Mesodermal cell (in vitro differentiated cells): ENCODE results near the gene CLIC2.

Experiments used
- H3K27ac ChIP-seq: 2 replicates; pipeline ENCODE4 v1.7.0; 2013; ENCODE audit warnings: mild to moderate bottlenecking, low read depth, low read length, moderate library complexity; ENCODE audit not compliant: severe bottlenecking
- H3K36me3 ChIP-seq: 2 replicates; pipeline ENCODE4 v1.7.1; 2013; ENCODE audit warnings: mild to moderate bottlenecking, low read length, moderate library complexity; ENCODE audit not compliant: control insufficient read depth, insufficient read depth
- H3K4me1 ChIP-seq: one replicate; pipeline ENCODE4 v1.7.1; 2013; ENCODE audit warnings: mild to moderate bottlenecking, low read length; ENCODE audit not compliant: insufficient read depth, control insufficient read depth, poor library complexity, severe bottlenecking
- H3K4me3 ChIP-seq: 2 replicates; pipeline ENCODE4 v1.7.0; 2013; ENCODE audit warnings: low read length, control low read depth, mild to moderate bottlenecking; ENCODE audit not compliant: insufficient read depth, poor library complexity, severe bottlenecking; ENCODE audit errors: extremely low read depth
- H3K9me3 ChIP-seq: 2 replicates; pipeline ENCODE4 v1.7.1; 2013; ENCODE audit warnings: mild to moderate bottlenecking, low read length, moderate library complexity; ENCODE audit not compliant: control insufficient read depth
- WGBS, 2 experiments: methylation state at CpG; one replicate each; pipeline ENCODE4 v1.1.5; 2013; ENCODE audit warnings: missing lambda C conversion rate in 2 of 2; ENCODE audit not compliant: insufficient coverage in 2 of 2; 5-methylcytosine and 5-hydroxymethylcytosine counted together

Gene CLIC2

GRCh38 chrX:155262970-155263754 lies 71.3 kb downstream of the CLIC2 start:
- no peak overlapping the region for H3K27ac ChIP-seq
- H3K36me3 ChIP-seq, result no peaks in the 10 kb centered on the region

DNA sequence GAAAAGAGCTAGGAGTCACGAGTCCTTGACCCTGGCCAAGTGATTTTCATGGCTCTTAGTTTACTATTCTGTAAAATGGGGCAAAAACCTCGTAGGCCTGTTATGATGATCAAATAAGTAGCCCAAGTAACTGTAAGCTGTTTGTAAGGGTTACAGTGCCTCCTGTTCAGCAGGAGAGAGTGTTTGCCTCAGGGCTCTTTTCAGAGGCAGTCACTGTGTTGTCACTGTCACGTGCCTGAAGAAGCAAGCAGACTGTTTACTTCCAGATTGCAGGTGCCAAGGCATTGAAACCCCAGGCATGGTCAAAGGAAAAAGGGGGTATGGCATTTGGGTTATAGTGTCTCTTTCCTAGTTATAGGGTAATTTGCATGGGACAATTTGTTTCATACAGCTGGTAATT lies 74.7 kb downstream of the CLIC2 start:
- WGBS, 2 experiments, result 86 to 100% methylated on average over 1 of the region's 3 CpGs
- H3K4me3 ChIP-seq, result no peak overlapping the region
- H3K4me1 ChIP-seq, result no peaks in the 10 kb centered on the region
- H3K9me3 ChIP-seq, result no peaks in the 10 kb centered on the region
- H3K27ac ChIP-seq, result no peak overlapping the region
- H3K36me3 ChIP-seq, result no peaks in the 10 kb centered on the region

More at GRCh38 chrX:155262970-155263754, 71.3 kb downstream of the CLIC2 start:
- WGBS, 2 experiments, result no CpG with 5 or more reads among the region's 5 CpGs
- Histone ChIP-seq H3K4me1 (no peaks in the 10 kb centered on the region), H3K9me3 (no peaks in the 10 kb centered on the region), H3K4me3 (peak overlapping the region; percentile 40)

GRCh38 chrX:155251391-155251790 lies 83.0 kb downstream of the CLIC2 start:
- Histone ChIP-seq H3K27ac (no peak overlapping the region), H3K4me3 (no peak overlapping the region), H3K4me1 (no peaks in the 10 kb centered on the region), H3K36me3 (no peaks in the 10 kb centered on the region), H3K9me3 (no peaks in the 10 kb centered on the region)
- WGBS, 2 experiments, result no CpG with 5 or more reads among the region's 1 CpG

- H3K36me3 ChIP-seq, result no peaks in the 10 kb centered on the region
Measured at GRCh38 chrX:155247497-155247896, 86.9 kb downstream of the CLIC2 start.

GRCh38 chrX:155246748-155247147 lies 87.7 kb downstream of the CLIC2 start:
- Histone ChIP-seq H3K4me1 (no peaks in the 10 kb centered on the region), H3K9me3 (no peaks in the 10 kb centered on the region), H3K27ac (no peak overlapping the region), H3K36me3 (no peaks in the 10 kb centered on the region), H3K4me3 (no peak overlapping the region)
- WGBS, 2 experiments, result no CpG with 5 or more reads among the region's 1 CpG

More at GRCh38 chrX:155247497-155247896, 86.9 kb downstream of the CLIC2 start:
- 90% methylated on average over 3 of the region's 4 CpGs; no CpG with 5 or more reads in 1 of the 2 experiments for WGBS, 2 experiments
- no peak overlapping the region for H3K27ac ChIP-seq
- H3K4me1 ChIP-seq, result no peaks in the 10 kb centered on the region
- no peaks in the 10 kb centered on the region for H3K9me3 ChIP-seq
- H3K4me3 ChIP-seq, result no peak overlapping the region

DNA sequence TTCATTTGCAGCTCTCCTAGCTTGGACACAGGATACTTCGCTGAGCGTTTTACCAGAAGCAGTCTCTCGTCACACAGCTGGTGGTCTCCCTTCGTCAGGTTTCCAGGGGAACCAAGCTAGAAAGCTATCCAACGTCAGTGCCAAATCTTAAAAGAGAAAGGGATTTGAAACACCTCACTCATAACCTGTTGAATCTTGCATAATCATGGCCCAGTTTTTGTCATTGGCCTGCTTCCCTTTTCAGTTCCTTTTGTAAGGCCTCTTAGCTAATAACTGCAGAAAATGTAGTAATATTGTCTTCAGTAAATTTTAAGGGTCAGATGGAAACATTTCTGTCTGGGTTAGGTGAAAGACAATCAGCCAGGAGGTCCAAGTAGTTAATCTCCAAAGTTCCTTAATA lies 92.1 kb downstream of the CLIC2 start:
- WGBS, 2 experiments, result 79 to 90% methylated on average over 5 of the region's 5 CpGs
- H3K4me1 ChIP-seq, result no peaks in the 10 kb centered on the region
- H3K27ac ChIP-seq, result no peak overlapping the region
- no peak overlapping the region for H3K4me3 ChIP-seq
- no peaks in the 10 kb centered on the region for H3K9me3 ChIP-seq
- peaks cover 16% of the 10 kb centered on the region for H3K36me3 ChIP-seq

GRCh38 chrX:155237719-155238118 lies 96.7 kb downstream of the CLIC2 start:
- Histone ChIP-seq H3K36me3 (peaks cover 43% of the 10 kb centered on the region), H3K27ac (no peak overlapping the region), H3K4me3 (no peak overlapping the region), H3K9me3 (no peaks in the 10 kb centered on the region), H3K4me1 (no peaks in the 10 kb centered on the region)
- WGBS, 2 experiments, result 100% methylated on average over 1 of the region's 5 CpGs

GRCh38 chrX:155235891-155236290 lies 98.5 kb downstream of the CLIC2 start:
- H3K9me3 ChIP-seq, result no peaks in the 10 kb centered on the region
- H3K27ac ChIP-seq, result no peak overlapping the region
- H3K4me3 ChIP-seq, result no peak overlapping the region
- H3K36me3 ChIP-seq, result peaks cover 54% of the 10 kb centered on the region
- H3K4me1 ChIP-seq, result no peaks in the 10 kb centered on the region

GRCh38 chrX:155231163-155231562 lies 103.3 kb downstream of the CLIC2 start:
- peaks cover 54% of the 10 kb centered on the region for H3K36me3 ChIP-seq
- H3K4me3 ChIP-seq, result no peak overlapping the region
- H3K4me1 ChIP-seq, result no peaks in the 10 kb centered on the region
- H3K27ac ChIP-seq, result no peak overlapping the region
- H3K9me3 ChIP-seq, result no peaks in the 10 kb centered on the region
